GM23338 (cell line): ENCODE results near the gene SHF.

ENCODE experiments used
- CTCF ChIP-seq, 2 experiments: fragments of 200-600 bp in 1 of 2; sonication (generic) in 1 of 2; conservative IDR thresholded peaks; 2 replicates each; pipeline versions ENCODE4 v1.5.1 to v1.6.1; 2016 to 2017; ENCODE audit warnings: antibody characterized with exemption in 2 of 2, low read depth in 2 of 2, mild to moderate bottlenecking in 2 of 2, moderate library complexity in 1 of 2
- EZH2 ChIP-seq: fragments of 200-600 bp; sonication (generic); IDR thresholded peaks from one replicate; pipeline ENCODE4 v1.8.0; 2017; ENCODE audit warnings: antibody characterized with exemption, mild to moderate bottlenecking, low read depth; ENCODE audit not compliant: unreplicated experiment
- POLR2AphosphoS5 ChIP-seq: IDR thresholded peaks from 2 replicates; pipeline ENCODE4 v1.6.1; 2016; ENCODE audit warnings: antibody characterized with exemption, low read depth

GRCh38 chr15:45155739-45156138, 32.0 kb downstream of the SHF start:
- TF ChIP-seq CTCF (conservative IDR thresholded peaks at IDR 0.05; ENCODE audit: low read depth in 2 of 2) (no peak), EZH2 (no peak), POLR2AphosphoS5 (no peak)
